GM12875 (cell line): ENCODE data around the gene PTRH1.

Experiments used
- H3K4me3 ChIP-seq: one replicate; pipeline ENCODE4 v1.5.1; 2011; ENCODE audit warnings: low read depth, low read length, control low read depth
- TF ChIP-seq, protein P1 (sequence below): IDR thresholded peaks from 2 replicates; pipeline ENCODE4 v1.5.1; 2011; ENCODE audit warnings: low read depth, mild to moderate bottlenecking, control low read depth, inconsistent platforms, low read length, moderate library complexity, borderline replicate concordance; ENCODE audit not compliant: insufficient read depth

Gene PTRH1

DNA sequence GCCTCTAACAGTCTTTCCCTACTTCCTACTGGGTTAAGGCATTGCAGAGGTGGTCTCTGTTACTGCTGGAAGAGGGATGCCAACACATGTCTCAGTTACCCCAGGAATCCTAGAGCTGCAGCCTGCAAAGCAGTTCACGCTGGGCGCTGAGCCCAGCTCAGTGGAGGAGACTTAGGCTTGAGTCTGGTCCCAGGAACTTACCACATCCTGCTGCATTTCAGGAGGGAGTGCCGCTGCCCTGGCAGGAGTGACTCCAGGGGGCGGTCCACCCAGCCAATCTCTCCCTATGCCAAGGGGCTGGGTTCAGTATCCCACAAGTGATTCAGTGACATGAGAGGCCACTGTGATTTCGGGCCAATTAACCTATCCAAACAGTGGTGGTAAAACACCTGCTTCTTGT is 8.0 kb upstream of the PTRH1 start:
- H3K4me3 ChIP-seq, result no peak overlapping the region
- TF ChIP-seq, protein P1, sequence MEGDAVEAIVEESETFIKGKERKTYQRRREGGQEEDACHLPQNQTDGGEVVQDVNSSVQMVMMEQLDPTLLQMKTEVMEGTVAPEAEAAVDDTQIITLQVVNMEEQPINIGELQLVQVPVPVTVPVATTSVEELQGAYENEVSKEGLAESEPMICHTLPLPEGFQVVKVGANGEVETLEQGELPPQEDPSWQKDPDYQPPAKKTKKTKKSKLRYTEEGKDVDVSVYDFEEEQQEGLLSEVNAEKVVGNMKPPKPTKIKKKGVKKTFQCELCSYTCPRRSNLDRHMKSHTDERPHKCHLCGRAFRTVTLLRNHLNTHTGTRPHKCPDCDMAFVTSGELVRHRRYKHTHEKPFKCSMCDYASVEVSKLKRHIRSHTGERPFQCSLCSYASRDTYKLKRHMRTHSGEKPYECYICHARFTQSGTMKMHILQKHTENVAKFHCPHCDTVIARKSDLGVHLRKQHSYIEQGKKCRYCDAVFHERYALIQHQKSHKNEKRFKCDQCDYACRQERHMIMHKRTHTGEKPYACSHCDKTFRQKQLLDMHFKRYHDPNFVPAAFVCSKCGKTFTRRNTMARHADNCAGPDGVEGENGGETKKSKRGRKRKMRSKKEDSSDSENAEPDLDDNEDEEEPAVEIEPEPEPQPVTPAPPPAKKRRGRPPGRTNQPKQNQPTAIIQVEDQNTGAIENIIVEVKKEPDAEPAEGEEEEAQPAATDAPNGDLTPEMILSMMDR, result no peak

DNA sequence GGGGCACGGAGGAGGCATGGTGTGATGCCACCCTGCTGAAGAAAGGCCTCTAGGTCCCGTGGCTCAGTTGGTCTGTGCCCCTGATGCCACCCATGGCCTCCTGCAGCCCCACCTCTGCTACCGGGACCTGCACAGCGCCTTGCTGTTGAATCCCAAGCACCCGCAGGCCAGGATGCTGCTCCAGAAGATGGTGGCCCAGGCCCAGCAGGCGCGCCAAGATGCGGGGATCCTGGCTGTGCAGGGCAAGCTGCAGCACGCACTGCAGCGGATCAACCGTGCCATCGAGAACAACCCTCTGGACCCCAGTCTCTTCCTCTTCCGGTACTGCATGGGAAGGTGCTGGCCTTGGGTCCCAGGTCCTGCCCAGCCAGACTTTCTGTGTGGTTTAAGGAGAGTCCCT is 7.5 kb upstream of the PTRH1 start:
- TF ChIP-seq, protein P1, result no peak
- H3K4me3 ChIP-seq, result no peak overlapping the region

DNA sequence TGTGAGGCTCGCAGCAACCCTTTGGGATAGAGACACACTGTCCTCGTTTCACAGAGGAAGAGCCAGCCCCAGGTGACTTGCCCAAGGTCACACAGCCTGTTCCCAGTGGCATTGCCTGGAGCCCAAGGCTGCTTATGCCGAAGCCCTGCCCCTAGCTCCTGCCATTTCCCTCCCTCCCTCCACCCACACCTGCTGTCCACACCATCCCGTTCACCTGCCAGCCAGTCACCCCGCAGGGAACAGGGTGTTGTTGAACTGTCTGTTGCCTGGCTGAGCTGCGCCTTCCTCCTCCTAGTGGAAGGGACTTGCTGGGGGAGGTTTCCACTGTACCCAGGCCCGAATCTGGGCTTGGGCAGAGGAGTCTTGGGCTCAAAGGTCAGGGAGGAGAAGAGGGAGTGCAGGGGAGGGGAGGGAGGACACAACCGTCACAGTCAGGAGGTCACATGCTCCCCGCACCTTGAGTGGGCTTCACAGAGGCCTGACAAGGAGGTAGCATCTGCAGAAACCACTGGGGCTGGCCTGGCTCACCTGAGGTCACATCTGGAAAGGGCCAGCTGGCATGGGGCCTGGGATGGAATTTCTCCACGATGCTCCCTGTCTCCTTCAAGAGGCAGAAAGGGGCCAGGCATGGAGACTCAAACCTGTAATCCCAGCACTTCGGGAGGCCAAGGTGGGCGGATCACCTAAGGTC is 6.7 kb upstream of the PTRH1 start:
- H3K4me3 ChIP-seq, result no peak overlapping the region
- TF ChIP-seq, protein P1, result no peak

DNA sequence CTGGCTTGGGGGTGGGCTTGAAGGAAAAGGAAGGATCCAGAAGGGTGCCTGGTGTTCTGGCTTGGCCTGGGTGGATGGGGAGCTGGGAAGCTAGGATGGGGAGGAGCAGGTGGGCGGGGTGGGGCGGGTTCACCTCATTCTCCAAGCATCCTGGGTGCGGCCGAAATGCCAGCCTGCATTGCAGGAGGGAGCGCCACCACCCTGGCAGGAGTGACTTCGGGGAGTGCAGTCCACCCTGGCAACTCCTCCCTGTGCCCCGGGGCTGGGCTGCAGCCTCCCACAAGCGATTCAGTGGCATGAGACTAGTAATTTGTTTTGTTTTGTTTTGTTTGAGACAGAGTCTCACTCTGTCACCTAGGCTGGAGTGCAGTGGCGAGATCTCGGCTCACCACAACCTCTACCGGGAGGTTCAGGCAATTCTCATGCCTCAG is 5.9 kb upstream of the PTRH1 start:
- no peak overlapping the region for H3K4me3 ChIP-seq
- TF ChIP-seq, protein P1, result no peak

DNA sequence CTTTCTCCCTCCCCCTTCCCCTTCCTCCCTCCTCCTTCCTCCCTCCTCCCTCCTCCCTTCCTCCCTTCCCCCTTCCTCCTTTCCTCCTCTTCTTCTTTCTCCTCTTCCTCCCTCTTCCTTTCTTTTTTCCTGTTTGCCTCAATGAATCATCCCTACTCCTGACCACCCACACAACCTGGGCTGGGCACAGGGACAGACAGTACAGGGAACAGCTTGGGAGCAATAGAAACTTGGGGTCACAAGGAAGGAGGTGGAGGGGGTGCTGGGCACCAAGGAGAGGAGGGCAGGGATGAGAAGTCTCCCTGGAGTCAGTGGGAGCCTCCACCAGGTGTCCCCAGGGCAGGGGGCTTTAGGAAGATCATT is 5.4 kb upstream of the PTRH1 start:
- no peak overlapping the region for H3K4me3 ChIP-seq
- TF ChIP-seq, protein P1, result no peak

DNA sequence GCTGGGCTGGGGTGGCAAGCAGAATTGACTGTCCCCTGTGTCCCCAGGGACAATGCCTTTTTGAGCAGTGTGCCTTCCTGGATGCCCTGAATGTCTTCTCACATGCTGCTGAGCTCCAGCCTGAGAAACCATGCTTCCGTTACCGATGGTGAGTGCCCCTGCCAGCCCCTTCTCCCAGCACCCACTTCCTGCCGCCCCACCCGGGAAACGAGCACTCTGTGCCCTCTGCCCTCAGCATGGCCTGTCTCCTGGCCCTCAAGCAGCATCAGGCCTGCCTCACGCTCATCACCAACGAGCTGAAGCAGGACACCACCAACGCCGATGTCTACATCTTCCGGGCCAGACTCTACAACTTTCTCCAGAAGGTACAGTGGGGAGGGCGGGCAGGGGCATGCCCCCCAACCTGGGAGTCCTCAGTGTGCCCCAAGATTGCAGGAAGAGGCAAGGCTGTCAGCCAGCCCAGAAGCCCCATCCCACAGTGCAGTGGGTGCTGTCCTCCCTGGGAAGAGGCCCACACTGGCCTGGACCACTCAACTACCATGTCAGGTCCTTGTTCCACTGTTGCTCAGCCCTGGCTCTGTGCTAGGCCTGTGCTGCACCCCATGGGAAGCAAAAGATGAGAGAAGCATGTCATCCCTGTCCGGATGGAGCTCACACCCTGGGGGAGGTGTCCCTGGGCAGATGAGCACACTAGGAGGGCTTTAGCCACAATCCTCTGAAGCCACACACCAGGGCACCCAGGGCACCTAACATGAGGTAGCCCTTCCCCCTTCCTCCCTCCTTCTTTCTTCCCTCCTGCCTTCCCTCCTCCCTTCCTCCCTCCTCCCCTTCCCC is 4.8 kb upstream of the PTRH1 start:
- H3K4me3 ChIP-seq, result no peak overlapping the region
- TF ChIP-seq, protein P1, result no peak

DNA sequence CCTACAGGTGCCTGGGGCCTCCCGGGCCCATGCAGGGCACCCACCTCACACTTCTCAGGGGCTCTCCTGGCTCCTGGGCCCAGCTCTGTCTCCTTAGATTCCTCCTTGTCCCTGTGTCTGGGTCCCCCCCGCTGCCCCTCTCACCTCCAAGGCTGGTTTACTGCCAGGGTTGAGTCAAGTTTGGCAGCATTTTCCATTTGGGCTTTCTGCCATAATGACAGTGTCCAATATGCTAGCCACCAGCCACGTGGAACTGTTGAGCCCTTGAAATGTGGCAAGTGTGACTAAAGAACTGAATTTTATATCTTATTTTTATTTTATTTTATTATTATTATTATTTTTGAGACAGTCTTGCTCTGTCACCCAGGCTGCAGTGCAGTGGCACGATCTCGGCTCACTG is 2.3 kb upstream of the PTRH1 start:
- TF ChIP-seq, protein P1, result no peak
- no peak overlapping the region for H3K4me3 ChIP-seq
